Measurements from ENCODE around the gene HNRNPDL. TPM values are rescaled to one million over a fixed set of nuclear protein-coding genes. Genes with fewer than 3 reads are reported as not detected.

HNRNPDL gene
- total and polyA plus RNA-seq, 2 of the 13 experiments (the other 11 are each of a cell fraction or from before 2014, with no cell fraction given) = 167 to 414 TPM

GRCh38 chr4:82422616-82423015 lies 7.6 kb downstream of the HNRNPDL start:
- Histone ChIP-seq H3K4me1 (ENCODE audit: insufficient read depth, low read length) (peaks cover 26% of the 10 kb centered on the region), H3K4me3 (replicated peaks in 1 of 3; ENCODE audit: insufficient read depth in 1 of 3, low read depth in 2 of 3, low read length in 3 of 3) (no peak overlapping the region), H3K36me3 (replicated peaks in 1 of 2; ENCODE audit: control insufficient read depth in 1 of 2, insufficient read depth in 2 of 2, low read length in 2 of 2) (peaks cover 5 to 29% of the 10 kb centered on the region in 2 experiments; a peak in 4 of 5 replicates), H3K27me3 (ENCODE audit: control insufficient read depth in 1 of 2, insufficient read depth in 2 of 2, low read length in 2 of 2) (no peaks in the 10 kb centered on the region), H3K27ac (ENCODE audit: extremely low read length, insufficient read depth, low read length) (no peak overlapping the region), H3K79me2 (ENCODE audit: insufficient read depth, low read length) (peaks cover 22% of the 10 kb centered on the region), H2AFZ (ENCODE audit: low read length) (no peak overlapping the region), H3K9ac (ENCODE audit: insufficient read depth, low read depth, low read length) (no peak overlapping the region), H3K9me3 (ENCODE audit: low read length) (no peaks in the 10 kb centered on the region), H3K4me2 (ENCODE audit: low read depth, low read length) (no peak overlapping the region), H4K20me1 (ENCODE audit: insufficient read depth, low read length) (peaks cover 50% of the 10 kb centered on the region)
- DNase-seq (ENCODE audit: low spot score) (no peak), ATAC-seq (no peak), FAIRE-seq (no peak)
- ChIA-PET POLR2A (interaction anchor here (0.8 to 1.3 kb wide), 2 partner anchors 16 to 49 kb away, joined by 3 read pairs; partner anchors contain the start of gene HNRNPD), CTCF (ENCODE audit: low intra/inter-chr PET ratio, low total read pairs) (no interaction called here)
- 93% methylated on average over 5 of the region's 5 CpGs for WGBS (ENCODE audit: low lambda C conversion rate)
- BruUV-seq (replicated peaks) = no TSS peak
- 0 out of 4 replicates have a peak, but pooled peaks of 1 of the 2 experiments have one; percentile 29 for TF ChIP-seq ATF4 (CRISPR knock-in tag; IDR thresholded peaks at IDR 0.05)
- TF ChIP-seq REST (IDR thresholded peaks at IDR 0.05; ENCODE audit: borderline replicate concordance in 1 of 2, low read depth in 1 of 2, low read length in 2 of 2) = no peak
- intact Hi-C loops (cut with micrococcal nuclease; ENCODE audit: unreplicated experiment) (no loop called here), in situ Hi-C loops (cut with HindIII; ENCODE audit: extremely low pct_ligation_motif_present, low pct_unique_long_range_greater_than_20kb) (no loop called here)
